Keratinocyte (primary cell): ENCODE data around the gene PPP6C. TPM values are rescaled to one million over a fixed set of nuclear protein-coding genes. Genes with fewer than 3 reads are reported as not detected.

ENCODE experiments used
- DNase-seq: peaks from one replicate; pipeline ENCODE4 v3.0.0-alpha.2; 2011; ENCODE audit warnings: low read depth, missing footprints, low spot score
- FAIRE-seq: peaks from 2 replicates; lab custom pipeline; 2011; peaks lifted over from hg19 to GRCh38; lab: Jason Lieb, UNC
- H2AFZ ChIP-seq: 2 replicates; pipeline ENCODE4 v1.6.0; 2012; ENCODE audit warnings: low read length, control low read depth, inconsistent platforms; ENCODE audit not compliant: control insufficient read depth
- H3K27ac ChIP-seq: 2 replicates; pipeline ENCODE4 v1.5.1; 2011; ENCODE audit warnings: low read length; ENCODE audit not compliant: control insufficient read depth, insufficient read depth
- H3K27me3 ChIP-seq: 3 replicates; pipeline ENCODE4 v1.6.0; 2011; ENCODE audit warnings: low read length; ENCODE audit not compliant: control insufficient read depth, insufficient read depth; ENCODE audit errors: extremely low read depth
- H3K36me3 ChIP-seq, 2 experiments: 2 replicates in 1 of 2; 3 replicates in 1 of 2; pipeline ENCODE4 v1.5.1; 2011; ENCODE audit warnings: low read length in 2 of 2, mild to moderate bottlenecking in 1 of 2; ENCODE audit not compliant: control insufficient read depth in 2 of 2, insufficient read depth in 2 of 2; ENCODE audit errors: extremely low read depth in 1 of 2
- H3K4me1 ChIP-seq: 3 replicates; pipeline ENCODE4 v1.5.1; 2011; ENCODE audit warnings: low read length; ENCODE audit not compliant: control insufficient read depth, insufficient read depth; ENCODE audit errors: extremely low read depth
- H3K4me2 ChIP-seq: 3 replicates; pipeline ENCODE4 v1.6.0; 2011; ENCODE audit warnings: low read depth, low read length; ENCODE audit not compliant: control insufficient read depth, insufficient read depth; ENCODE audit errors: extremely low read depth
- H3K4me3 ChIP-seq, 3 experiments: fragments of 200-600 bp in 1 of 3; sonication (generic) in 1 of 3; 2 replicates in 2 of 3; 3 replicates in 1 of 3; pipeline ENCODE4 v1.5.1; 2011 to 2016; ENCODE audit warnings: low read length in 3 of 3, mild to moderate bottlenecking in 3 of 3, control low read depth in 2 of 3, inconsistent platforms in 1 of 3, low read depth in 1 of 3, mixed read lengths in 1 of 3, mixed run types in 1 of 3, moderate library complexity in 1 of 3; ENCODE audit not compliant: control insufficient read depth in 2 of 3, insufficient read depth in 2 of 3; ENCODE audit errors: extremely low read depth in 1 of 3
- H3K79me2 ChIP-seq: 2 replicates; pipeline ENCODE4 v1.6.0; 2012; ENCODE audit warnings: low read length; ENCODE audit not compliant: control insufficient read depth, insufficient read depth
- H3K9ac ChIP-seq: 3 replicates; pipeline ENCODE4 v1.6.0; 2011; ENCODE audit warnings: low read length; ENCODE audit not compliant: control insufficient read depth, insufficient read depth; ENCODE audit errors: extremely low read depth
- H3K9me1 ChIP-seq: 3 replicates; pipeline ENCODE4 v1.6.0; 2011; ENCODE audit warnings: low read length; ENCODE audit not compliant: control insufficient read depth, insufficient read depth; ENCODE audit errors: extremely low read depth
- H3K9me3 ChIP-seq: 2 replicates; pipeline ENCODE4 v1.5.1; 2012; ENCODE audit warnings: low read depth, low read length; ENCODE audit not compliant: control insufficient read depth
- H4K20me1 ChIP-seq: 3 replicates; pipeline ENCODE4 v1.6.0; 2011; ENCODE audit warnings: low read length; ENCODE audit not compliant: control insufficient read depth, insufficient read depth; ENCODE audit errors: extremely low read depth
- EZH2 ChIP-seq: IDR thresholded peaks from one replicate; pipeline ENCODE4 v1.6.1; 2012; ENCODE audit warnings: inconsistent platforms, mild to moderate bottlenecking, low read length, moderate library complexity
- dilution Hi-C: fragments of 300-500 bp; cut with MboI; formaldehyde crosslinking; loops from one replicate; pipeline ENCODE4 v1.7.0; 2020; ENCODE audit warnings: low sequenced_read_pairs; ENCODE audit not compliant: extremely low pct_ligation_motif_present
- polyA plus RNA-seq, 5 experiments: library from polyadenylated mRNA; depleted of rRNA in 3 of 5; stranded (reverse) in 3 of 5; stranded (forward) in 1 of 5; unstranded in 1 of 5; fragments of >200 nt; gene quantifications; 1 replicate in 1 of 5; 2 replicates in 3 of 5; 3 replicates in 1 of 5; pipeline versions ENCODE4 v1.2.1 to v1.2.3, GENCODE V29; 2011 to 2012; ENCODE audit warnings: missing spikeins in 2 of 5, low read depth in 1 of 5, low replicate concordance in 1 of 5
- TF ChIP-seq, protein P1 (sequence below), 3 experiments: IDR thresholded peaks in 1 of 3; conservative IDR thresholded peaks in 1 of 3; optimal IDR thresholded peaks in 1 of 3; 2 replicates in 2 of 3; 3 replicates in 1 of 3; pipeline versions ENCODE3 to v1.5.1; 2011; ENCODE audit warnings: low read length in 3 of 3, mild to moderate bottlenecking in 3 of 3, moderate library complexity in 2 of 3, control low read depth in 1 of 3, inconsistent platforms in 1 of 3; ENCODE audit not compliant: insufficient read depth in 2 of 3; ENCODE audit errors: extremely low read depth in 1 of 3

The PPP6C gene
- polyA plus RNA-seq, 1 donor (not counting 4 experiments of a cell fraction or from before 2014, with no cell fraction given), result 35.9 TPM

DNA sequence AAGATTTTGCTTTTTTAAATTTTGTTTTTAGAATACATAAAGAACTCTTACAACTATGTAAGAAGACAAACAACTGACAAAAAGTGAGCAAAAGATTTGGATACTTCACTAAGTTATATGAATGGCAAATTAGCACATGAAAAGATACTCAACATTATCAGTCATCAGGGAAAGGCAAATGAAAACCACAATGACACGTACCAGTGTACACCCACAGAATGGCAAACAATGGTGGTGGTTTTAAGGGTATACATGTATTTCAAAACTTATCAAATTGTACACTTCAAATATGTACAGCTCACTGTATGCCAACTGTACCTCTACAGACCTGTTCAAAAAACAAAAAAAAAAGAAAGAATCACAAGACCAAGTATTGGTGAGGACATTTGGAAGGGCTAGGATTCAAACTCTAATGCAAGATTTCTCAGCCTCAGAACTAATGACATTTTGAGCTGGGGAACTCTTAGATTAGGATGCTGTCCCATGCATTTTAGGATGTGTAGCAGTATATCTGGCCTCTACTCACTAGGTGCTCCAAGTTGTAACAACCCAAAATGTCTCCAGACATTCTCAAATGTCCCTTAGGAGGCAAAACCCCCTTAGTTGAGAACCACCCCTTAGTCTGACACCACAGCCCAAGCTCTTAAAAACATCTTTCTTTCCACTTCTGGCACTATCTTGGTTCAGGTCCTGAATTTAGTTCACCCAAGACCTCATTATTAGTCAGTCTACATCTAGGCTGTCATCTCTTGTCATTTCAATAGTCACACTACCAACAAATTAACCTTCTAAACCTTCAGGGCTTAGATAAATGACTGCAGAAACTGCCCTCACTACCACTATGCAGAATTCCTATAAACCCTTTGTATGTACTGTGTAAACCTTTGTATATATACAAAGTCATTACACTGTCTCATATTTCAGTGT lies 55.9 kb downstream of the PPP6C start:
- H3K4me1 ChIP-seq, result no peaks in the 10 kb centered on the region
- no peak overlapping the region for H3K4me2 ChIP-seq
- H3K4me3 ChIP-seq, result no peak overlapping the region
- dilution Hi-C loops, result no loop called here
- H3K27me3 ChIP-seq, result no peaks in the 10 kb centered on the region
- H2AFZ ChIP-seq, result no peak overlapping the region
- no peaks in the 10 kb centered on the region for H3K79me2 ChIP-seq
- no peak overlapping the region for H3K27ac ChIP-seq
- H3K9me3 ChIP-seq, result no peaks in the 10 kb centered on the region
- FAIRE-seq (no peak), DNase-seq (no peak)
- H3K36me3 ChIP-seq, result no peaks in the 10 kb centered on the region
- TF ChIP-seq, protein P1, sequence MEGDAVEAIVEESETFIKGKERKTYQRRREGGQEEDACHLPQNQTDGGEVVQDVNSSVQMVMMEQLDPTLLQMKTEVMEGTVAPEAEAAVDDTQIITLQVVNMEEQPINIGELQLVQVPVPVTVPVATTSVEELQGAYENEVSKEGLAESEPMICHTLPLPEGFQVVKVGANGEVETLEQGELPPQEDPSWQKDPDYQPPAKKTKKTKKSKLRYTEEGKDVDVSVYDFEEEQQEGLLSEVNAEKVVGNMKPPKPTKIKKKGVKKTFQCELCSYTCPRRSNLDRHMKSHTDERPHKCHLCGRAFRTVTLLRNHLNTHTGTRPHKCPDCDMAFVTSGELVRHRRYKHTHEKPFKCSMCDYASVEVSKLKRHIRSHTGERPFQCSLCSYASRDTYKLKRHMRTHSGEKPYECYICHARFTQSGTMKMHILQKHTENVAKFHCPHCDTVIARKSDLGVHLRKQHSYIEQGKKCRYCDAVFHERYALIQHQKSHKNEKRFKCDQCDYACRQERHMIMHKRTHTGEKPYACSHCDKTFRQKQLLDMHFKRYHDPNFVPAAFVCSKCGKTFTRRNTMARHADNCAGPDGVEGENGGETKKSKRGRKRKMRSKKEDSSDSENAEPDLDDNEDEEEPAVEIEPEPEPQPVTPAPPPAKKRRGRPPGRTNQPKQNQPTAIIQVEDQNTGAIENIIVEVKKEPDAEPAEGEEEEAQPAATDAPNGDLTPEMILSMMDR (optimal IDR thresholded peaks at IDR 0.05 in 1 of 3, IDR thresholded peaks at IDR 0.05 in 1 of 3, conservative IDR thresholded peaks at IDR 0.05 in 1 of 3; ENCODE audit: extremely low read depth in 1 of 3, insufficient read depth in 2 of 3, low read length in 3 of 3), result no peak
- TF ChIP-seq EZH2, result no peak
- H3K9me1 ChIP-seq, result no peaks in the 10 kb centered on the region
- H4K20me1 ChIP-seq, result no peaks in the 10 kb centered on the region
- no peak overlapping the region for H3K9ac ChIP-seq

DNA sequence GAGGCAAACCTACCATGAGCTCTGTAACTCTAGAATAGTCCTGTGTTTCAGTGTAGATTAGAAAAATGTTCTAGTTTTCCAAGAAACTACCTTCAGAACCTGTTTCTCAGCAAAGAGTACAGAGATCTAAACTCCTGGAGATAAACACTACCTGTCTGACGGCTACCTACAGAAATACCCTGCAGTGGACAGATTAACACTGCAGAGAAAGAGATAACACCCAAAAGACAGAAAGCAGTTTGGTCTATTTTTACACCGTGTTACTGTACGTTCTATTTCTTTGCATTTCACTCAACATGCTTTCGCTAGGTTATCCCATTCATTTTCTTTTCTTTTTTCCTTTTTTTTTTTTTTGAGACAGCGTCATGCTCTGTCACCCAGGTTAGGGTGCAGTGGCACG lies 57.8 kb downstream of the PPP6C start:
- no peaks in the 10 kb centered on the region for H3K27me3 ChIP-seq
- H3K9me3 ChIP-seq, result no peaks in the 10 kb centered on the region
- H3K9me1 ChIP-seq, result no peaks in the 10 kb centered on the region
- H3K36me3 ChIP-seq, result no peaks in the 10 kb centered on the region
- no peak overlapping the region for H3K27ac ChIP-seq
- no peak for DNase-seq
- no peaks in the 10 kb centered on the region for H3K4me1 ChIP-seq
- no peaks in the 10 kb centered on the region for H3K79me2 ChIP-seq
- no peak overlapping the region for H3K4me3 ChIP-seq
- no peak overlapping the region for H2AFZ ChIP-seq
- dilution Hi-C loops, result no loop called here
- H4K20me1 ChIP-seq, result no peaks in the 10 kb centered on the region
- no peak for FAIRE-seq
- no peak overlapping the region for H3K4me2 ChIP-seq
- TF ChIP-seq, protein P1 (optimal IDR thresholded peaks at IDR 0.05 in 1 of 3, IDR thresholded peaks at IDR 0.05 in 1 of 3, conservative IDR thresholded peaks at IDR 0.05 in 1 of 3; ENCODE audit: extremely low read depth in 1 of 3, insufficient read depth in 2 of 3, low read length in 3 of 3), result no peak
- TF ChIP-seq EZH2, result no peak
- H3K9ac ChIP-seq, result no peak overlapping the region
